ENCODE measurements around the gene CCDC150.
"Not testable (repeated sequence)": the region's sequence is repeated elsewhere in the genome, so short reads cannot be mapped to it uniquely, and the experiment has no call there.

CCDC150 gene

GRCh38 chr2:196686737-196687136 is 47.2 kb downstream of the CCDC150 start:
- not testable (repeated sequence) for H3K27ac Mint-ChIP-seq (ENCODE audit: low read depth); H3K27me3 Mint-ChIP-seq; ATAC-seq (replicated peaks; ENCODE audit: extremely low read depth, poor library complexity, severe bottlenecking); DNase-seq (ENCODE audit: low spot score in 2 of 2); H3K36me3 Mint-ChIP-seq (ENCODE audit: insufficient read depth); H3K9me3 Mint-ChIP-seq; H3K4me1 Mint-ChIP-seq; H3K4me3 Mint-ChIP-seq

- H3K27ac Mint-ChIP-seq (ENCODE audit: low read depth): no peak overlapping the region
- ATAC-seq (replicated peaks; ENCODE audit: extremely low read depth, poor library complexity, severe bottlenecking): no peak
- no peak overlapping the region for H3K4me3 Mint-ChIP-seq
- peaks cover under 1% of the 10 kb centered on the region for H3K27me3 Mint-ChIP-seq
- no peaks in the 10 kb centered on the region for H3K36me3 Mint-ChIP-seq (ENCODE audit: insufficient read depth)
- DNase-seq (ENCODE audit: low spot score in 2 of 2): no peak
- H3K4me1 Mint-ChIP-seq: no peaks in the 10 kb centered on the region
- H3K9me3 Mint-ChIP-seq: no peaks in the 10 kb centered on the region
Measured at GRCh38 chr2:196696423-196697079, 57.0 kb downstream of the CCDC150 start.

GRCh38 chr2:196697825-196698224 is 58.3 kb downstream of the CCDC150 start:
- Mint-ChIP-seq H3K9me3 (no peaks in the 10 kb centered on the region), H3K4me1 (no peaks in the 10 kb centered on the region), H3K27ac (ENCODE audit: low read depth) (no peak overlapping the region), H3K36me3 (ENCODE audit: insufficient read depth) (no peaks in the 10 kb centered on the region), H3K27me3 (no peaks in the 10 kb centered on the region), H3K4me3 (no peak overlapping the region)
- no peak for DNase-seq (ENCODE audit: low spot score in 2 of 2)
- ATAC-seq (replicated peaks; ENCODE audit: extremely low read depth, poor library complexity, severe bottlenecking): no peak

- ATAC-seq (replicated peaks; ENCODE audit: extremely low read depth, poor library complexity, severe bottlenecking) (no peak), DNase-seq (ENCODE audit: low spot score in 2 of 2) (no peak)
- H3K4me1 Mint-ChIP-seq: no peaks in the 10 kb centered on the region
- no peaks in the 10 kb centered on the region for H3K36me3 Mint-ChIP-seq (ENCODE audit: insufficient read depth)
- no peaks in the 10 kb centered on the region for H3K27me3 Mint-ChIP-seq
- H3K27ac Mint-ChIP-seq (ENCODE audit: low read depth): no peak overlapping the region
- no peak overlapping the region for H3K4me3 Mint-ChIP-seq
- no peaks in the 10 kb centered on the region for H3K9me3 Mint-ChIP-seq
Measured at GRCh38 chr2:196702641-196703040, 63.1 kb downstream of the CCDC150 start.

GRCh38 chr2:196703695-196704094 is 64.2 kb downstream of the CCDC150 start:
- DNase-seq (ENCODE audit: low spot score in 2 of 2) (no peak), ATAC-seq (replicated peaks; ENCODE audit: extremely low read depth, poor library complexity, severe bottlenecking) (no peak)
- H3K27ac Mint-ChIP-seq (ENCODE audit: low read depth): no peak overlapping the region
- H3K4me1 Mint-ChIP-seq: no peaks in the 10 kb centered on the region
- no peak overlapping the region for H3K4me3 Mint-ChIP-seq
- H3K36me3 Mint-ChIP-seq (ENCODE audit: insufficient read depth): no peaks in the 10 kb centered on the region
- H3K27me3 Mint-ChIP-seq: no peaks in the 10 kb centered on the region
- no peaks in the 10 kb centered on the region for H3K9me3 Mint-ChIP-seq

GRCh38 chr2:196710056-196710455 is 70.5 kb downstream of the CCDC150 start:
- H3K4me3 Mint-ChIP-seq; H3K4me1 Mint-ChIP-seq; DNase-seq (ENCODE audit: low spot score in 2 of 2); H3K27ac Mint-ChIP-seq (ENCODE audit: low read depth); H3K9me3 Mint-ChIP-seq; H3K27me3 Mint-ChIP-seq; H3K36me3 Mint-ChIP-seq (ENCODE audit: insufficient read depth); ATAC-seq (replicated peaks; ENCODE audit: extremely low read depth, poor library complexity, severe bottlenecking): not testable (repeated sequence)

- DNase-seq (ENCODE audit: low spot score in 2 of 2): no peak
- peaks cover under 1% of the 10 kb centered on the region for H3K27me3 Mint-ChIP-seq
- no peaks in the 10 kb centered on the region for H3K9me3 Mint-ChIP-seq
- no peak overlapping the region for H3K4me3 Mint-ChIP-seq
- no peaks in the 10 kb centered on the region for H3K4me1 Mint-ChIP-seq
- ATAC-seq (replicated peaks; ENCODE audit: extremely low read depth, poor library complexity, severe bottlenecking): no peak
- no peaks in the 10 kb centered on the region for H3K36me3 Mint-ChIP-seq (ENCODE audit: insufficient read depth)
- no peak overlapping the region for H3K27ac Mint-ChIP-seq (ENCODE audit: low read depth)
Measured at GRCh38 chr2:196711625-196712024, 72.1 kb downstream of the CCDC150 start.

GRCh38 chr2:196712867-196713266 is 73.4 kb downstream of the CCDC150 start:
- DNase-seq (ENCODE audit: low spot score in 2 of 2) (no peak), ATAC-seq (replicated peaks; ENCODE audit: extremely low read depth, poor library complexity, severe bottlenecking) (no peak)
- no peaks in the 10 kb centered on the region for H3K9me3 Mint-ChIP-seq
- no peak overlapping the region for H3K4me3 Mint-ChIP-seq
- H3K4me1 Mint-ChIP-seq: no peaks in the 10 kb centered on the region
- H3K36me3 Mint-ChIP-seq (ENCODE audit: insufficient read depth): no peaks in the 10 kb centered on the region
- H3K27me3 Mint-ChIP-seq: peaks cover 9% of the 10 kb centered on the region
- no peak overlapping the region for H3K27ac Mint-ChIP-seq (ENCODE audit: low read depth)

- Mint-ChIP-seq H3K9me3 (no peaks in the 10 kb centered on the region), H3K4me3 (no peak overlapping the region)
- no peak for DNase-seq (ENCODE audit: low spot score in 2 of 2)
Measured at GRCh38 chr2:196718419-196719109, 79.0 kb downstream of the CCDC150 start.

GRCh38 chr2:196719110-196719872 is 79.8 kb downstream of the CCDC150 start:
- Mint-ChIP-seq H3K9me3 (no peaks in the 10 kb centered on the region), H3K36me3 (ENCODE audit: insufficient read depth) (no peaks in the 10 kb centered on the region), H3K27ac (ENCODE audit: low read depth) (no peak overlapping the region), H3K27me3 (peaks cover 9% of the 10 kb centered on the region), H3K4me3 (no peak overlapping the region), H3K4me1 (no peaks in the 10 kb centered on the region)
- no peak for ATAC-seq (replicated peaks; ENCODE audit: extremely low read depth, poor library complexity, severe bottlenecking)
- DNase-seq (ENCODE audit: low spot score in 2 of 2): no peak

More at GRCh38 chr2:196718419-196719109, 79.0 kb downstream of the CCDC150 start:
- Mint-ChIP-seq H3K27ac (ENCODE audit: low read depth) (no peak overlapping the region), H3K27me3 (peaks cover 9% of the 10 kb centered on the region), H3K36me3 (ENCODE audit: insufficient read depth) (no peaks in the 10 kb centered on the region), H3K4me1 (no peaks in the 10 kb centered on the region)
- no peak for ATAC-seq (replicated peaks; ENCODE audit: extremely low read depth, poor library complexity, severe bottlenecking)

GRCh38 chr2:196723571-196723970 is 84.1 kb downstream of the CCDC150 start:
- Mint-ChIP-seq H3K27me3 (no peaks in the 10 kb centered on the region), H3K9me3 (no peaks in the 10 kb centered on the region), H3K27ac (ENCODE audit: low read depth) (no peak overlapping the region), H3K4me3 (no peak overlapping the region), H3K4me1 (no peaks in the 10 kb centered on the region), H3K36me3 (ENCODE audit: insufficient read depth) (no peaks in the 10 kb centered on the region)
- no peak for ATAC-seq (replicated peaks; ENCODE audit: extremely low read depth, poor library complexity, severe bottlenecking)
- no peak for DNase-seq (ENCODE audit: low spot score in 2 of 2)

- Mint-ChIP-seq H3K36me3 (ENCODE audit: insufficient read depth) (no peaks in the 10 kb centered on the region), H3K27ac (ENCODE audit: low read depth) (no peak overlapping the region), H3K27me3 (no peaks in the 10 kb centered on the region), H3K9me3 (no peaks in the 10 kb centered on the region), H3K4me1 (no peaks in the 10 kb centered on the region), H3K4me3 (no peak overlapping the region)
- no peak for DNase-seq (ENCODE audit: low spot score in 2 of 2)
- no peak for ATAC-seq (replicated peaks; ENCODE audit: extremely low read depth, poor library complexity, severe bottlenecking)
Measured at GRCh38 chr2:196725218-196725617, 85.7 kb downstream of the CCDC150 start.

- Mint-ChIP-seq H3K27me3 (no peaks in the 10 kb centered on the region), H3K27ac (ENCODE audit: low read depth) (no peak overlapping the region), H3K9me3 (no peaks in the 10 kb centered on the region), H3K36me3 (ENCODE audit: insufficient read depth) (no peaks in the 10 kb centered on the region), H3K4me1 (no peaks in the 10 kb centered on the region), H3K4me3 (no peak overlapping the region)
- no peak for ATAC-seq (replicated peaks; ENCODE audit: extremely low read depth, poor library complexity, severe bottlenecking)
- DNase-seq (ENCODE audit: low spot score in 2 of 2): no peak
Measured at GRCh38 chr2:196725882-196726281, 86.4 kb downstream of the CCDC150 start.
